ENCODE data around the gene KRAS. TPM values are rescaled to one million over a fixed set of nuclear protein-coding genes. Genes with fewer than 3 reads are reported as not detected.
A peak's percentile ranks its signal among the peaks of the same experiment; 100 is the strongest.

The KRAS gene
- total RNA-seq, 1 experiment from 2014 or later = 47.5 TPM

DNA sequence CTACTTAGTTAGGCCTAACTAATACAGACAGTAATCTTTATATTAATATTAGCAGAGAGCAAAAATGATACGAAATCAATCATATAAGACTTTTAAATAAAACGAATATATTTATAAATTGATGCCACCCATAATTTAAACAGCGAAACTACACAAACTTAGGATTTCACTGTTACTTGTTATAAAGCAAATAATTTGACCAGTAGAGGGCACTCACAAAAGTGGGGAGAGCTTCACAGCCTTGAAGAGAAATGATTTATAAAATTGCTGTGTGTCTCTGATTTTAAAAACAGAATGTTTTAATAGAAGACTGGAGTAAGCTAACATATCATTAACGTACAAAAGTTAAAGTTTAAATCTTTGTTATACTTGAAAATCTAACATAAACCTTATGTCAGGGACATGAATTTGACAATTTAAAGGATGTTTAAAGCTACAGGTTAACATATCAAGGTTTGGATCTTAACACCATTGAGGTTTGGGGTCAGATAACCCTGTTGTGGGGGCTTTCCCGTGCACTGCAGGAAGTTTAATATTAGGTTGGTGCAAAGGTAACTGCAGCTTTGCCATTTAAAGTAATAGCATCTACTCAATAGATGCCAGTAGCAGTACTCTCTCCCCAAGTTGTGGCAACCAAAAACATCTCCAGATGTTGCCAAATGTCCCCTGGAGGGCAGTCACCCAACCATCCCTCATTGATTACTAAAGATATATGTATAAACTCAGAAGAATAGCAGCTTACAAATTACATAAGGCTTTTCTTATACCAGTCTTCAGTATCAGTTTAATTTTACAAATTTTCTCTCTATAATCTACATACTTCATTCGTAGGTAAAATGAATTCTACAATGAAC lies 9.3 kb downstream of the KRAS start:
- peaks cover 11 to 52% (median 33%) of the 10 kb centered on the region in 3 experiments; a peak in 5 of 7 replicates for H3K36me3 Mint-ChIP-seq (ENCODE audit: insufficient read depth in 1 of 3, low read depth in 3 of 3)
- Histone ChIP-seq H3K4me2 (ENCODE audit: insufficient read depth, insufficient read length, low read length) (no peak overlapping the region), H3K18ac (ENCODE audit: insufficient read length, low read depth, low read length) (no peak overlapping the region)

More for the DNA sequence above, 9.3 kb downstream of the KRAS start:
- Histone ChIP-seq H2BK20ac (ENCODE audit: low read depth, low read length, poor library complexity, severe bottlenecking) (no peak overlapping the region), H3K4me1 (ENCODE audit: insufficient read depth, low read length) (no peaks in the 10 kb centered on the region), H3K23ac (ENCODE audit: insufficient read length, low read depth, low read length) (no peak overlapping the region), H3K4ac (ENCODE audit: low read depth, low read length) (no peak overlapping the region), H3K79me2 (ENCODE audit: insufficient read depth, low read length) (peaks cover 5% of the 10 kb centered on the region; the same call in 1 of the 2 replicates), H4K8ac (replicated peaks; ENCODE audit: insufficient read length, low read depth, low read length) (no peak overlapping the region), H2BK12ac (ENCODE audit: insufficient read length, low read depth, low read length) (no peak overlapping the region), H3T11ph (ENCODE audit: low read length) (no peak overlapping the region), H3K79me1 (ENCODE audit: insufficient read depth, low read depth, low read length, poor library complexity, severe bottlenecking) (peaks cover 3% of the 10 kb centered on the region), H2AFZ (ENCODE audit: low read length) (no peak overlapping the region), H3K27ac (ENCODE audit: insufficient read length, low read depth, low read length) (no peak overlapping the region), H4K20me1 (ENCODE audit: control insufficient read depth, insufficient read depth, insufficient read length) (no peaks in the 10 kb centered on the region), H2BK5ac (ENCODE audit: insufficient read length, low read length) (no peak overlapping the region), H3K27me3 (ENCODE audit: insufficient read depth, low read length) (no peaks in the 10 kb centered on the region), H3K9me3 (ENCODE audit: control insufficient read depth, low read depth, low read length) (no peaks in the 10 kb centered on the region), H2AK5ac (ENCODE audit: insufficient read length, low read length) (no peak overlapping the region), H4K5ac (ENCODE audit: insufficient read length, low read depth, low read length) (no peak overlapping the region), H3K14ac (ENCODE audit: insufficient read depth, low read length) (no peak overlapping the region), H4K91ac (ENCODE audit: insufficient read length, low read depth, low read length) (no peak overlapping the region), H2BK15ac (ENCODE audit: low read depth, low read length) (no peak overlapping the region), H3K23me2 (ENCODE audit: insufficient read length, low read depth, low read length, poor library complexity, severe bottlenecking) (no peaks in the 10 kb centered on the region), H3K9ac (ENCODE audit: extremely low read depth, insufficient read length, low read length) (no peak overlapping the region), H3K56ac (ENCODE audit: insufficient read length, low read depth, low read length) (no peak overlapping the region), H2BK120ac (ENCODE audit: low read depth, low read length, poor library complexity, severe bottlenecking) (no peak overlapping the region)
- Mint-ChIP-seq H3K27ac (no peak overlapping the region; a peak in 1 of 7 replicates), H3K27me3 (ENCODE audit: low read depth) (no peaks in the 10 kb centered on the region), H3K4me3 (no peak overlapping the region), H3K4me1 (peaks cover 0 to 5% of the 10 kb centered on the region in 2 experiments; a peak in 1 of 4 replicates), H3K9me3 (no peaks in the 10 kb centered on the region)
- TF ChIP-seq, protein P1, sequence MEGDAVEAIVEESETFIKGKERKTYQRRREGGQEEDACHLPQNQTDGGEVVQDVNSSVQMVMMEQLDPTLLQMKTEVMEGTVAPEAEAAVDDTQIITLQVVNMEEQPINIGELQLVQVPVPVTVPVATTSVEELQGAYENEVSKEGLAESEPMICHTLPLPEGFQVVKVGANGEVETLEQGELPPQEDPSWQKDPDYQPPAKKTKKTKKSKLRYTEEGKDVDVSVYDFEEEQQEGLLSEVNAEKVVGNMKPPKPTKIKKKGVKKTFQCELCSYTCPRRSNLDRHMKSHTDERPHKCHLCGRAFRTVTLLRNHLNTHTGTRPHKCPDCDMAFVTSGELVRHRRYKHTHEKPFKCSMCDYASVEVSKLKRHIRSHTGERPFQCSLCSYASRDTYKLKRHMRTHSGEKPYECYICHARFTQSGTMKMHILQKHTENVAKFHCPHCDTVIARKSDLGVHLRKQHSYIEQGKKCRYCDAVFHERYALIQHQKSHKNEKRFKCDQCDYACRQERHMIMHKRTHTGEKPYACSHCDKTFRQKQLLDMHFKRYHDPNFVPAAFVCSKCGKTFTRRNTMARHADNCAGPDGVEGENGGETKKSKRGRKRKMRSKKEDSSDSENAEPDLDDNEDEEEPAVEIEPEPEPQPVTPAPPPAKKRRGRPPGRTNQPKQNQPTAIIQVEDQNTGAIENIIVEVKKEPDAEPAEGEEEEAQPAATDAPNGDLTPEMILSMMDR (conservative IDR thresholded peaks at IDR 0.05) = peak; percentile 79
- DNase-seq = no peak
- WGBS (ENCODE audit: extremely low coverage, insufficient read length, low lambda C conversion rate) = no CpG with 5 or more reads among the region's 6 CpGs
